Medulla oblongata (tissue), 1 donor: ENCODE results near the gene ZNF569.
"Not testable (repeated sequence)": the region's sequence is repeated elsewhere in the genome, so short reads cannot be mapped to it uniquely, and the experiment has no call there.

Experiments used
- DNase-seq: peaks from one replicate; pipeline ENCODE4 v3.0.0-alpha.2; 2015; ENCODE audit errors: extremely low spot score

The ZNF569 gene

DNA sequence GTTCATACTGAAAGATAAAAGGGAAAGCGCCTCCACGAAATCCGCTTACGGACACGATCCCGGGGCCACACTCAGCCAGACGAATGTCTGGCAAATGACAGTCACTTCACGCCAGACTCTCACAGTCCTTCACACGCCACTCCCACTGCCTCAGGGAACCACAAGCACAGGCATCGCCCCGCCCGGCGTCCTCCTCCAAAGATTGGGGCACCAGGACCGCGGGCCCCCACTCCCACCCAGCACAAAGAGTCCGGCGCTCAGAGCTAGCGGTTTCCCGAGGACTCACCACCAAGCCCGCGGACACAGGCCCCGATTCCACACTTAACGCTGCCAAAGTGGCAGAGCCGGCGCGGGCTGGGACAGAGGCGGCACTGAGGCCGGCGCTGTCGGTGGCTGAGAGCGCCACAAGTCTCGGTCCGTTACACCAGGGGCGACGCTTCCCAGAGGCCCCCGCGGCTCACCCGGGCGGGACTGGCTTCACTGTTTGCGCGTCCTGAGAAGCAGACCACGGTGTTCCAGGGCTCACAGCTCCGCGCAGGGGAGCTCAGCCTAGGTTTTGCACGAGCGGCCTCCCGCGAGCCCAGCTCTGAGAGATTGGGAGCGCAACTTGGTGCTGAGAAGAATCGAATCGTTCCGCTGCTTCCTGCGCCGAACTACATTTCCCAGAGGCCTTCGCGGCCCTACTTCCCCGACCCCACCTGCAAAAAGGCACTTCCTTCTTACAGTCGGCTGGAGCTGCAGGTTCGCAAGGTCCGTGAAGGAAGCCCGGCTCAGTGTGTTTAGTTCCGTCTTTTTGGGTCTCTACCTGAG is at the start of gene ZNF569:
TSS of gene ZNF569 (minus strand) at position 647 of the 810 bp plus-strand sequence. CDS start 22,523 bp downstream, outside the sequence.
- peak; percentile 96 for DNase-seq

DNA sequence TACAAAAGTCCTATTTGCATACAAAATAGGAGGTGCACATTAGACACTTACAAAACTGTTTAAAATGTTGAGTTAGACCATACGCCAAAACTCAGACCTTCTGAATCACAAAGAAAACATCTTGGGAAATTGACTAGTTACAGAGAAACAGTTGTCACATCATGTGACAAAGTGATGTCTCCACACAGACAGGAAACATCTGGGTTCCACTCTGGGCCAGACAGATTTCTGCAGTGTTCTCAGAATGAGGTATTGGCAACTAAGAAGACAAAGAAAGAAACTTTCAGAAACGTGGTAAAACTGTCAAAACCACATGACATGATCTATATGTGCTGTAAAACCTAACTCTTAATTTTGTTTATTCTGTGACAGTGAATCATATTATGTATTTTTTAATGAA is 46.2 kb upstream of the ZNF569 start:
- no peak for DNase-seq

DNA sequence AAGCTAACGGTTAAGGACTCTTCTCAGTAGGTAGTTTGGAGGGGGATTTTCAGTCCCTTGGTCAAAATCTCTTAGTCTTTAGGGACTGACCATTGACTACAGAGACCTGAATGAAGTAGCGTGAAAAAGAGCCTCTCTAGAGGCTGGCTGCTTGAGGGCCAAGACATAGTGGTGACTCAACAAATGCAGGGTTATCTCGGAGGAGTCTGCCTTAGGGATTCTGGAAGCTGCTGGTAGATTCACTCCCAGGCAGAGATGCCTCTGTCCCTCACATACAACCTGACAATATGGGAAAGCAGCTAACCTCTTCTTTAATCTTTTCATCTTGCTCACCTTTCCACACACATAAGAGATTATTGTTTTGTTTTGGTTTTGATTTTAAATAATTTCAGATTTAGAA is 44.6 kb upstream of the ZNF569 start:
- DNase-seq, result no peak

DNA sequence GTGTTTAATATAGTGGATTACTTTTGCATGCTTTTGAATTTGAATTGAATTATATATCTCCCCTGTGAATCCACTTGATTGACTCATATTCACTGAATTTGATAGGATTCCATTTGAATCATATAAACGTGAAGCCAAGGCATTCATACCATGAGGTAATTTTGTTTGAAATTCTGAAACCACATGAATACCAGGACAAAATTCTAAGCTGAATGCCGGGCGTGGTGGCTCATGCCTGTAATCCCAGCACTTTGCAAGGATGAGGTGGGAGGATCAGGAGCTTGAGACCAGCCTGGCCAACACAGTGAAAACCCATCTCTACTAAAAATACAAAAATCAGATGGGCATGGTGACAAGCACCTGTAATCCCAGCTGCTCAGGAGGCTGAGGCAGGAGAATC is 43.9 kb upstream of the ZNF569 start:
- no peak for DNase-seq

DNA sequence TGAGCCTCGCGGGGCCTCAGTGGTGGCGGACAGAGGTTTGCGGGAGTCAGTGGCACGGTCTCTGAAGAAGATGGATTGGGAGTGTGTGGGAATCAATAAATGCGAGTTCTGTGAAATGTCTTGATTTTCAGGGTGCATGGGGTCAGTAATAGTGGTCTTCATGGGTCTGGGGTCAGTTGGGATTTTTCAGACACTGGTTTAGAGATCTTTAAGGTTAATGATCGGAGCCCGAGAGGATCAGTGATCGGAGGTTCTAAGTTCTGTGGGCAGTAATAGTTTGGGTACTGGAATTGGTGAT is 39.9 kb upstream of the ZNF569 start:
- DNase-seq, result no peak

DNA sequence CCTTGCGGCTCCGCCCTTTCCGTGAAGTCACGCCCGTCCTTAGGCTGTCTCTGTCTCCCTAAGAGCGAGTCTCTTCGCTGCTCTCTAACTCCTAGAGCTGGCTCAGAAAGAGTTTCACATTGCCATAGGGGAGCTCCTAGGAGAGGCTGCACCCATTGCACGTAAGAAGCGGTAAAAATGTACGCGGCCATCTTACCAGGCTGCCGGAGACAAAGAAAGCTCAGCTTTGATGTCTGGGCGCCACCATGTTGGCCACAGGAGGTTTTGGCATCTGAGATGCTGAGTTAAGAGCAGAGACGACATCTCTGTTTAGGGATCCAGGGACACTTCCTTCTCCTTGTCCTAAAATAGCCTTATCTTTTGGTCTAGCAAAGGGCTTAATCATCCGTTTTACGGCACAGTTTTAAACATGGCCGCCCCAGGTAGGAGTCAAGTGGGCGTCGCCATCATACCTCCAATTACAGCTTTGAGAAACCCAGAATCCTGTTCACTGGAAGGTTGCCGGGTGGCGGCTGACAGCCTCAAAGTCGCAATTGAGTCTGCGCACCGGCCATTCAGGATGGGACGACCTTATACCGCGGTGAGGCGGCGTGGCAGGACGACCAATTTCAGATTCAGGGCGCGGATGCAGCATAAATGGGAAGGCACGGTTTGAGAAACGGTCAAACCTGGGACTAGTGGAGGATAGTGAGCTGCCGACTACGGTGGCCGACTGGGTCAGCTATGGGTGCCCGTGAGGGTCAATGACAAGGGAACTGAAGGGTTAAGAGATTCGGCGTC is 39.3 kb upstream of the ZNF569 start, which contains the start of gene ZNF793:
TSS of gene ZNF793 (plus strand) at position 553 of the 780 bp plus-strand sequence. CDS start 16,501 bp downstream, outside the sequence.
- peak; percentile 84 for DNase-seq

DNA sequence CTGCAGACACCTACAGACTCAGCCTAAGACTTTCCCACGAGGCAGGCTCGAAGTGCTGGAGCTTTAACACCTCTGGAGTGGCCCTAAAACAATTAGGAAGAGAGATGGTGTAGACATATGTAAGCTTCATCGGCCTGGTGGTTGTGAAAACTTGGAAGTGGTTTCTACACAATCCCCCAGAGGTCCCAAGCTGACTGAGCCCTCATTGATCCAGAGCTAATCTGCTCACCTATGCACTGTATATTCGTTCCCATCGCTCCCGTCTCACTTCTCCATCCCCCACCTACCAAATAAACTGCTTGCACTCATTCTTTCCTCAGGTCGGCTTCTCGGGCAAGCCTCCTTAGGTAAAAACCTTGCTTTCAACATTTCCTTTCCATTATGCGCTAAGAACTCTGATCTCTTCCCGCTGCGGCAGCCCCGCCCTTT is 38.7 kb upstream of the ZNF569 start:
- no peak for DNase-seq

DNA sequence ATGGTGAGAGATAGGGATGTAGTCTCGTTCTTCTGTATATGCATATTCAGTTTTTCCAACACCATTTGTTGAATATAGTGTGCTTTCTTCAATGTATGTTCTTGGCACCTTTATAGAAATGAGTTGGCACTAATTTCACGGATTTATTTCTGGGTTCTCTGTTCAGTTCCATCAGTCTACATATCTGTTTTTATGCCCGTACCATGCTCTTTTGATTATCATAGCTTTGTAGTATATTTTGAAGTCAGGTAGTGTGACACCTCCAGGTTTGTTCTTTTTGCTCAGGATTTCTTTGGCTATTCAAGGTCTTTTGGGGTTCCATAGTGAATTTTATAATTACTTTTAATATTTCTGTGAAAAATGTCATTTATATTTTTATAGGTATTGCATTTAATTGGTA is 25.0 kb upstream of the ZNF569 start:
- DNase-seq, result no peak

DNA sequence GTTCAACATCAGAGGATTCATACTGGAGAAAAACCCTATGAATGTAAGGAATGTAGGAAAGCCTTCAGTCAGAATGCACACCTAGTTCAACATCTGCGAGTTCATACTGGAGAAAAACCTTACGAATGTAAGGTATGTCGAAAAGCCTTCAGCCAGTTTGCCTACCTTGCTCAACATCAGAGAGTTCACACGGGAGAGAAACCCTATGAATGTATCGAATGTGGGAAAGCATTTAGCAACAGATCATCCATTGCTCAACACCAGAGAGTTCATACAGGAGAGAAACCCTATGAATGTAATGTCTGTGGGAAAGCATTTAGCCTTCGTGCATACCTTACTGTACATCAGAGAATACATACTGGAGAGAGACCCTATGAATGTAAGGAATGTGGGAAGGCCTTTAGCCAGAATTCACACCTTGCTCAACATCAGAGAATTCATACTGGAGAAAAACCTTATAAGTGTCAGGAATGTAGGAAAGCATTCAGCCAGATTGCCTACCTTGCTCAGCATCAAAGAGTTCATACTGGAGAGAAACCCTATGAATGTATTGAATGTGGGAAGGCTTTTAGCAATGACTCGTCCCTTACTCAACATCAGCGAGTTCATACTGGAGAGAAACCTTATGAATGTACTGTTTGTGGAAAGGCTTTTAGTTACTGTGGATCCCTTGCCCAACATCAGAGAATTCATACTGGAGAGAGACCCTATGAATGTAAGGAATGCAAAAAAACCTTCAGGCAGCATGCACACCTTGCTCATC is 17.3 kb upstream of the ZNF569 start:
- no peak for DNase-seq

DNA sequence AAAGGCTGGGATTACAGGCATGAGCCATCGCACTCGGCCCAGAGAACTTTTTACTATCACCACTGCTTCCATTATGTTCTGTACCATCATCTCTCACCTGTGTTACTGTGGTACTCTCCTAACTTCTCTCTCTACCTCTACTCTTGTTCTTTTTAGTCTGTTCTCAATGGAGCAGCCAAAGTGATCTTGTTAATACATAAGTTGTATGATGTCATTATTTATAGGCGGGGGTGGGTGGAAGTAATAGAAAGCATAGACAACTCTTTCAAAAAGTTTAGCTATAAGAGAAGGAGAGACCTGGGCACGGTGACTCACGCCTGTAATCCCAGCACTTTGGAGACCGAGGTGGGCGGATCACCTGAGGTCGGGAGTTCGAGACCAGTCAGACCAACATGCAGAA is 4.9 kb upstream of the ZNF569 start:
- no peak for DNase-seq

DNA sequence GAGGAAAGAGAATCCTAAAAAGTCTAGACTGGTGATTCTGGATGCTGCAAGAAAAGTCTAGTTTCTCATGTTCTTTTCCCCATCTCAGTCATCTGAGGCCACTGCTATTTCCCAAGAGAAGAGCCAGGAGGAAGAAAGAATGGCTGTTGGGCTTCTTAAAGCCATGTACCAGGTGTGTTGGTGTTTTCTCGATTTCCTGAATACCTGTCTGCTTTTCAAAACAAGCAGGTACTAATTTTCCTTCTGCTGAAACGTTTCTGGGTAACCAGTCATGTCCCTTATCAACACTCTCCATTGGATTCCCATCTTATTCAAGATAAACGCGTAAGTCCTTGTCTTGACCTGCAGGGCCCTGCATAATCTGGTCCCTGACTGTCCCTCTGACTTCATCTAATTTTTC is 3.0 kb upstream of the ZNF569 start:
- DNase-seq, result no peak

DNA sequence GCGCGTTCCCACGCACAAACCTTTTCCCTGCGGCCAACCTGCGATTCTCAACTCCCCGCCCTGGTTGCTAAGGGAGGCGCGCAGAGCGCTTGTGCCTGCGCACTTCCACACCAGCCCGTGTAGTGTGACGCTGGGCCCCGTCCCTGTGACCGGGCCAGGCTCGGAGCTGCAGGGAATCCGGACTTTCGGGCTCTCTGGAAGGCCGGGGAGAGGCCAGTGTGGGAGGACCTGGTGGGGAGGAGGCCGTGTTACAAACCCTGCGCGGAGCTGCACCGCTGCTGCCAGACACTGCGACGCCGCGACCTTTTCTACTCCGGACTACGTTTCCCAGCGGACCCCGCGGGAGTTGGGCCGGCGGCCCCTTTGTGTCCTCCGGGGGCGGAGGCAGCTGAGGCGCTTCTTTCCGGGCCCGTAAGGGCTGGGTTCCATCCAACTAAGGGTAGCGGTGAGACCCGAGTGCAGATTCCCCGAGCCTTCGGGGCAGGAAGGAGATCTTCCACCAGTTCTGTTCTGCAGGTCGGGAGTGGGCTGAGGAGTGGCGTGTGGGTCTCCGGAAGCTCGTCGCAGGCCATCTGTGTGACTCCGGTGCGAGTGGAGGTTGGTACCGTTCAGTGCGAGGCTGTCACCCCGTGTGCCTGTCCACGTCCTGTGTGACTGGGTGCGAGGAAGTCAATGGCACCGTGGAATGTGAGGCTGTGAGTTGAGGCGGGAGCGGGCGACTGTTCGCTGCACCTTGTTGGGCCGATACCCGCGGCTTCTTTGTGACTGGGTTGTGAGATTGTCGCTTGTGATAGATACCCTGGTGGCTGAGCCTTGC is 1.9 kb upstream of the ZNF569 start, which contains the start of gene ZNF570:
TSS of gene ZNF570 (plus strand) at position 396 of the 817 bp plus-strand sequence. CDS start 999 bp downstream, outside the sequence.
- peak; percentile 91 for DNase-seq

DNA sequence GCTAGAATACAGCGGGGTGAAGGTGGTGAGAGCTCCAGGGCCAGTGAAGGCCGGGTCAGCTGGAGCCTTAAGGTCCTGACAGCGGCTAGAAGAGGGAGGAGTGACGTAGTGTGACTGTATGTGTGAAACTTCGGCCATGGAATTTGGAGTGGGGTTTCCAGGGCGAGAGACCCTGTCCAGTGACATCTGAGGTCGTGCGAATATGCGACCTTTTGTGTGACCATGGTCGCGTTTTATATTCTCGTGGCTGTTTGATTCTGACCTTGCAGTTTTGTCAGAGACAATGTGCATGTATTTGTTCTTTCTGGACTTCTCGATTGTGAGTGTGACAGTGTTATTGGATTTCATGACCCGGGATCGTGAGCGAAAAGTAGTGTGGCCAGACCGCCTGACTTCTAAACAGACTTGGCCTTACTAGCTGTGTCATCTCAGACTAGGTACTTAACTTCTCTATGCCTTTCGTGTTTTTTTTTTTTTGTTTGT is 405 bp upstream of the ZNF569 start:
- no peak for DNase-seq

DNA sequence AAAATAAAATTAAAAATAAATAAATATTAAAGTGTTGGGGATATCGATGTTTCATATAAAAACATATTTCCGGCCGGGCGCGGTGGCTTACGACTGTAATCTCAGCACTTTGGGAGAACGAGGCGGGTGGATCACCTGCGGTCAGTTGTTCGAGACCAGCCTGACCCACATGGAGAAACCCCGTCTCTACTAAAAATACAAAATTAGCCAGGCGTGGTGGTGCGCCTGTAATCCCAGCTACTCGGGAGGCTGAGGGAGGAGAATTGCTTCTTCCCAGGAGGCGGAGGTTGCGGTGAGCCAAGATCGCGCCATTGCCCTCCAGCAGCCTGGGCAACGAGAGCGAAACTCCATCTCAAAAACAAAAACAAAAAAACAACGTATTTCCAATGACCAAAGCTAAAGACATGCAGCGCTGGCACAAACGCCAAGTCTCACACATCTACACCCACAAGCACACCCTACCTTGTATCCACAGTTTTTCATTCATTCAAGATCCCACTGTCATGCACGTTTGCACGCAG is 907 bp downstream of the ZNF569 start:
- no peak for DNase-seq

DNA sequence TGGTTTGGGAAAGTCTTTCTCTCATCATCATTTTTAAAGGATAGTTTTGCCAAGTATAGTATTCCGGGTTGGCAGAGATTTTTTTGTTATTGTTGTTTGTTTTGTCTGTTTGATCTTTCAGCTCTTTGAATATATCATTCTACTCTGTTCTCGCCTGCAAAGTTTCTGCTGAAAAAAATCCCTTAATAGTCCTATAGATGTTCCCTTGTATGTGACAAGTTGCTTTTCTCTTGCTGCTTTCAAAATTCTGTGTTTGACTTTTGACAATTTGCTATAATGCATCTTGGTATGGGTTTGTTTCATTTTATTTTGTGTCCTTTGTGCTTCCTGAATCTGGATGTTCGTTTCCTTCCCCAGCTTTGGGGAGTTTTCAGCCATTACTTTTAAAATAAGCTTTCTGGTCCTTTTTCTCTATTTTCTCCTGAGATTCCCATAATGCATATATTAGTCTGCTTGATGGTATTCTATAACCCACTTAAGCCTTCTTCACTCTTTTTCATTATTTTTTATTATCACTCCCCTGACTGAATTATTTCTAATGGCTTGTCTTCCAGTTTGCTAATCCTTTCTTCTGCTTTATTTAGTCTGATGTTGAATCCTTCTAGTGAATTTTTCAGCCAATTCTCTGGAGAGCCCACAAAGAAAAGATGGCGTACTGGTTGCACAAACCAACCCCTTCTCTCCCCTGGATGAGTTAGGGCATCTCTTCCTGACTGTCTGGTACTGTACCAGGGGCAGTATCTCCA is 14.6 kb downstream of the ZNF569 start:
- DNase-seq, result no peak

DNA sequence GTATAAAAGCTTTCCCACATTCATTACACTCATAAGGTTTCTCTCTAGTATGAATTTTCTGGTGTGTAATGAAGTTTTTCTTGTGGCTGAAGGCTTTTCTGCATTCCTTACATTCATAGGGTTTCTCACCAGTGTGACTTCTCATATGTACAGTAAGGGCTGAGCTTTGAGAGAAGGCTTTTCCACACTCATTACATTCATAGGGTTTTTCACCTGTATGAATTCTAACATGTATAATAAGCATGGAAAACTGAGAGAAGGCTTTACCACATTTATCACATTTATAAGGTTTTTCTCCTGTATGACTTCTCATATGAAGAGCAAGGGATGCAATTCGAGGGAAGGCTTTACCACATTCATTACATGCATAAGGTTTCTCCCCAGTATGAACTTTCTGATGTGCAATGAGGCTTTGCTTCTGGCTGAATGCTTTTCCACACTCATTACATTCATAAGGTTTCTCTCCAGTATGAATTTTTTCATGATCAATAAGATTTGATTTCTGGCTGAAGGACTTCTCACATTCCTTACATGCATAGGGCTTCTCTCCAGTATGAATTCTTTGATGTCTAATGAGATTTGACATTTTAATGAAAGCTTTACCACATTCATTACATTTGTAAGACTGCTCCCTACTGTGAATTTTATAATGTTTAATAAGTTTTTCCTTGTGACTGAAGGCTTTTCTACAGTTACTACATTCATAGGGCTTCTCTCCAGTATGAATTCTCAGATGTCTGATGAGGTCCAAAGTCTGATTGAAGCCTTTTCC is 53.7 kb downstream of the ZNF569 start:
- DNase-seq, result no peak

DNA sequence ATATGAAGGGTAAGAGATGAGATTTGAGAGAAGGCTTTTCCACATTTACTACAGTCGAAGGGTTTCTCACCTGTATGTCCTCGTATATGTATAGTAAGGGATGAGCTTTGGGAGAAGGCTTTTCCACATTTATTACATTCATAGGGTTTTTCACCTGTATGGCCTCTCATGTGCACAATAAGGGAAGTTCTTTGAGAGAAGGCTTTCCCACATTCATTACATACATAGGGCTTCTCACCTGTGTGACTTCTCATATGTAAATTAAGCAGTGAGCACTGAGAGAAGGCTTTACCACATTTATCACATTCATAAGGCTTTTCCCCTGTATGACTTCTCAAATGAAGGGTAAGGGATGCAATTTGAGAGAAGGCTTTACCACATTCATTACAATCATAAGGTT is 54.5 kb downstream of the ZNF569 start:
- DNase-seq, result no peak

DNA sequence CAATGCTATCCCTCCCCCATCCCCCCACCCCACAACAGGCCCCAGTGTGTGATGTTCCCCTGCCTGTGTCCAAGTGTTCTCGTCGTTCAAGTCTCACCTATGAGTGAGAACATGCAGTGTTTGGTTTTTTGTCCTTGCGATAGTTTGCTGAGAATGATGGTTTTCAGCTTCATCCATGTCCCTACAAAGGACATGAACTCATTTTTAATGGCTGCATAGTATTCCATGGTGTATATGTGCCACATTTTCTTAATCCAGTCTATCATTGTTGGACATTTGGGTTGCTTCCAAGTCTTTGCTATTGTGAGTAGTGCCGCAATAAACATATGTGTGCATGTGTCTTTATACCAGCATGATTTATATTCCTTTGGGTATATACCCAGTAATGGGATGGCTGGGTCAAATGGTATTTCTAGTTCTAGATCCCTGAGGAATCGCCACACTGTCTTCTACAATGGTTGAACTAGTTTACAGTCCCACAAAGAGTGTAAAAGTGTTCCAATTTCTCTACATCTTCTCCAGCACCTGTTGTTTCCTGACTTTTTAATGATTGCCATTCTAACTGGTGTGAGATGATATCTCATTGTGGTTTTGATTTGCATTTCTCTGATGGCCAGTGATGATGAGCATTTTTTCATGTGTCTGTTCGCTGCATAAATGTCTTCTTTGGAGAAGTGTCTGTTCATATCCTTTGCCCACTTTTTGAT is 61.0 kb downstream of the ZNF569 start:
- DNase-seq, result not testable (repeated sequence)

DNA sequence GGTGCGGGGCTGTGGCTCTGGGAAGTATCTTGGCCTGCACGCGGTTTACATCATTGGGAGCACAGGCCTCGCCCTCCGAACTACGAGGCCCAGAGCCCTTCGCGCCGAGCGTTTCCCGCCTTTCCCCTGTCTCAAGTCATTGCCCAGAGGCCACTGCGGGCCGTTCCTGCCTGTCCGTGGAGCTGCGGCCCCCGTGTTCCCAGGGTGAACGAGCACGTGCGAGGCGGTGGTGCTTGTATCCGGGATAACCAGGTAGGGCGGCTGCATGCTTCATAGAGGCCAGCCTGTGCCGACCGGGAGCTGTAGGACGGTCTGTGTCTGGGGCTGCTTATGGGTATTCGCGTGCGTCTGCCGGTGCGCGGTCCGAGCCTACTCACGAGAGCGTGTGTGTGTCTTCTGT is 63.8 kb downstream of the ZNF569 start:
- no peak for DNase-seq
